ENCODE results near the gene TBXAS1. TPM values are rescaled to one million over a fixed set of nuclear protein-coding genes. Genes with fewer than 3 reads are reported as not detected.

The TBXAS1 gene
- total RNA-seq, 1 experiment from 2014 or later, result 2.3 TPM

GRCh38 chr7:139899328-139899955, 70.4 kb downstream of the TBXAS1 start:
- H3K36me3 Mint-ChIP-seq, result no peaks in the 10 kb centered on the region
- no peak for TF ChIP-seq TEAD1 (CRISPR knock-in tag; IDR thresholded peaks at IDR 0.05)
- TF ChIP-seq NR2C2 (CRISPR knock-in tag; IDR thresholded peaks at IDR 0.05), result no peak
- TF ChIP-seq ERG (CRISPR knock-in tag; IDR thresholded peaks at IDR 0.05), result no peak
- no peak for TF ChIP-seq ZBTB43 (CRISPR knock-in tag; IDR thresholded peaks at IDR 0.05)
- TF ChIP-seq ZNF317 (CRISPR knock-in tag; IDR thresholded peaks at IDR 0.05; ENCODE audit: borderline replicate concordance, low read depth), result no peak
- TF ChIP-seq, protein P1, sequence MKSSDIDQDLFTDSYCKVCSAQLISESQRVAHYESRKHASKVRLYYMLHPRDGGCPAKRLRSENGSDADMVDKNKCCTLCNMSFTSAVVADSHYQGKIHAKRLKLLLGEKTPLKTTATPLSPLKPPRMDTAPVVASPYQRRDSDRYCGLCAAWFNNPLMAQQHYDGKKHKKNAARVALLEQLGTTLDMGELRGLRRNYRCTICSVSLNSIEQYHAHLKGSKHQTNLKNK (CRISPR knock-in tag; IDR thresholded peaks at IDR 0.05), result no peak
- TF ChIP-seq ELF4 (CRISPR knock-in tag; IDR thresholded peaks at IDR 0.05; ENCODE audit: low read depth), result no peak
- TF ChIP-seq ATF6 (CRISPR knock-in tag; IDR thresholded peaks at IDR 0.05), result no peak
- H3K27ac Mint-ChIP-seq, result no peak overlapping the region
- H3K9me3 Mint-ChIP-seq, result peaks cover 14% of the 10 kb centered on the region
- H3K4me3 Mint-ChIP-seq, result no peak overlapping the region
- ChIA-PET POLR2A (no interaction called here), CTCF (no interaction called here)
- H3K27me3 Mint-ChIP-seq (ENCODE audit: low read depth), result no peaks in the 10 kb centered on the region
- ATAC-seq (no peak), DNase-seq (ENCODE audit: low spot score) (no peak)
- no peaks in the 10 kb centered on the region for H3K4me1 Mint-ChIP-seq

GRCh38 chr7:139900326-139900725, 71.3 kb downstream of the TBXAS1 start:
- DNase-seq (ENCODE audit: low spot score) (no peak), ATAC-seq (no peak)
- Mint-ChIP-seq H3K27ac (no peak overlapping the region), H3K27me3 (ENCODE audit: low read depth) (no peaks in the 10 kb centered on the region), H3K36me3 (no peaks in the 10 kb centered on the region), H3K9me3 (peaks cover 14% of the 10 kb centered on the region), H3K4me3 (no peak overlapping the region), H3K4me1 (no peaks in the 10 kb centered on the region)
- no peak for TF ChIP-seq ZBTB43 (CRISPR knock-in tag; IDR thresholded peaks at IDR 0.05)
- no peak for TF ChIP-seq ZNF121 (CRISPR knock-in tag; IDR thresholded peaks at IDR 0.05)
- no peak for TF ChIP-seq MAX (CRISPR knock-in tag; IDR thresholded peaks at IDR 0.05)
- no peak for TF ChIP-seq MXD4 (CRISPR knock-in tag; IDR thresholded peaks at IDR 0.05; ENCODE audit: borderline replicate concordance)
- TF ChIP-seq ERG (CRISPR knock-in tag; IDR thresholded peaks at IDR 0.05), result no peak
- TF ChIP-seq, protein P2, sequence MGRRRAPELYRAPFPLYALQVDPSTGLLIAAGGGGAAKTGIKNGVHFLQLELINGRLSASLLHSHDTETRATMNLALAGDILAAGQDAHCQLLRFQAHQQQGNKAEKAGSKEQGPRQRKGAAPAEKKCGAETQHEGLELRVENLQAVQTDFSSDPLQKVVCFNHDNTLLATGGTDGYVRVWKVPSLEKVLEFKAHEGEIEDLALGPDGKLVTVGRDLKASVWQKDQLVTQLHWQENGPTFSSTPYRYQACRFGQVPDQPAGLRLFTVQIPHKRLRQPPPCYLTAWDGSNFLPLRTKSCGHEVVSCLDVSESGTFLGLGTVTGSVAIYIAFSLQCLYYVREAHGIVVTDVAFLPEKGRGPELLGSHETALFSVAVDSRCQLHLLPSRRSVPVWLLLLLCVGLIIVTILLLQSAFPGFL (CRISPR knock-in tag; IDR thresholded peaks at IDR 0.05; ENCODE audit: borderline replicate concordance), result no peak
- TF ChIP-seq MLX (CRISPR knock-in tag; IDR thresholded peaks at IDR 0.05), result no peak
- no peak for TF ChIP-seq GTF2I (CRISPR knock-in tag; conservative IDR thresholded peaks at IDR 0.05)
- TF ChIP-seq EMX1 (CRISPR knock-in tag; IDR thresholded peaks at IDR 0.05), result no peak
- TF ChIP-seq RELA (CRISPR knock-in tag; IDR thresholded peaks at IDR 0.05; ENCODE audit: borderline replicate concordance), result no peak
- no peak for TF ChIP-seq STAT6 (CRISPR knock-in tag; conservative IDR thresholded peaks at IDR 0.05; ENCODE audit: low read depth)
- no peak for TF ChIP-seq ZBTB21 (CRISPR knock-in tag; IDR thresholded peaks at IDR 0.05; ENCODE audit: borderline replicate concordance)
- no peak for TF ChIP-seq NFE2L1 (CRISPR knock-in tag; IDR thresholded peaks at IDR 0.05)
- no peak for TF ChIP-seq E2F5 (CRISPR knock-in tag; IDR thresholded peaks at IDR 0.05)
- TF ChIP-seq ZNF671 (CRISPR knock-in tag; IDR thresholded peaks at IDR 0.05), result no peak
- POLR2A ChIA-PET, result no interaction called here
- CTCF ChIA-PET, result no interaction called here

Data from WTC11 (cell line).